ENCODE data around the gene PRR32.
"Not testable (repeated sequence)": the region's sequence is repeated elsewhere in the genome, so short reads cannot be mapped to it uniquely, and the experiment has no call there.

PRR32 gene

GRCh38 chrX:126819429-126819828, at the start of gene PRR32:
Gene PRR32, plus strand, starts transcription at chrX:126819729. Its CDS starts 115 bp downstream, at chrX:126819844.
- DNase-seq (ENCODE audit: low read depth in 2 of 2): no peak

GRCh38 chrX:126770179-126770578, 49.4 kb upstream of the PRR32 start:
- DNase-seq (ENCODE audit: low read depth in 2 of 2): no peak

- no peak for DNase-seq (ENCODE audit: low read depth in 2 of 2)
Measured at GRCh38 chrX:126785539-126785938, 34.0 kb upstream of the PRR32 start.

- DNase-seq (ENCODE audit: low read depth in 2 of 2): no peak
Measured at GRCh38 chrX:126799059-126799458, 20.5 kb upstream of the PRR32 start.

GRCh38 chrX:126806784-126807183, 12.7 kb upstream of the PRR32 start:
- DNase-seq (ENCODE audit: low read depth in 2 of 2): not testable (repeated sequence)

- no peak for DNase-seq (ENCODE audit: low read depth in 2 of 2)
Measured at GRCh38 chrX:126815806-126816205, 3.7 kb upstream of the PRR32 start.

GRCh38 chrX:126820700-126821420, 1.3 kb downstream of the PRR32 start:
- no peak for DNase-seq (ENCODE audit: low read depth in 2 of 2)

- DNase-seq (ENCODE audit: low read depth in 2 of 2): no peak
Measured at GRCh38 chrX:126824338-126825007, 4.9 kb downstream of the PRR32 start.

GRCh38 chrX:126825566-126826193, 6.2 kb downstream of the PRR32 start:
- no peak for DNase-seq (ENCODE audit: low read depth in 2 of 2)

- DNase-seq (ENCODE audit: low read depth in 2 of 2): no peak
Measured at GRCh38 chrX:126836186-126836585, 16.7 kb downstream of the PRR32 start.

- no peak for DNase-seq (ENCODE audit: low read depth in 2 of 2)
Measured at GRCh38 chrX:126847143-126847542, 27.6 kb downstream of the PRR32 start.

GRCh38 chrX:126855839-126856524, 36.5 kb downstream of the PRR32 start:
- DNase-seq (ENCODE audit: low read depth in 2 of 2): no peak
